ENCODE data around the gene TRIM52.

Gene TRIM52

DNA sequence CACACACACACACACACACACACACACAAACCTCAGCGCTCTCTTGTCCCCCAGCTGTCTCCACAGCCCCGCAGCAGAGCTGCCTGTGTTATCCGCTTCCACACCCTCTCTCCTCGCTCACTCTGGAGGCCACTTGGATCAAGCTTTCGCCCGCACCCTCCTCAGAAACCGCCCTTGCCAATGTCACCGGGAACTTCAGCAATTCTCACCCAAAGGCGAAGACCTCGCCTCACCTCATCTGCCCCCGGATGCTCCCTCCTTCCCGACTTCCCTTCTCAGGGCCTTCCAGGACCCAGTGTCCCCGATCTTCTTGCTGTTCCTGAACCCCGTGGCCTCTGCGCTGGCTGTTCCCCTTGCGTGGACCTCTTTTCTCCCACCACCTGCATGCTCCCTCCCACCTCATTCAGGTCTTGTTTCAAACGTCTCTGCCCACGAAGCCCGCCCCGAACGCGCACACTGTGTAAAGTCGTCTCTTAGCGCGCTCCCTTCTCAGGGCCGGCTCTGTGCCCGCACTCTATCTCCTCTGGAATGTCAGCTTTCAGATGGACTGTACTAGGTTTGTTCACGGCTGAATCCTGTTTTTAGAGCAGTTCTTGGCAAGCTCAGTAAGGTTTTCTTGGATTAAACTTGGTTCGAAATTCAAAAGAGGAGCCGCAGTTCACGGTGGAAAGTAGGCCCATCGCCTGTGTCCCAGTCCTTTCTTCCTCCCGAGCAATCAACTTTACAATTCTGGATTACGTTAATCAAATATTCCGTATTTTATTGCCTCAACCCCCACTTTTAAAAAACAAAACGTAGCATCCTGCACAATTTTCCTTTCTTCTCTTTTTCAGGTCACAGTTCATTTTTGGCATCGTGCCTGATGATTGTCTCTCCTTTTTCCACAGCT lies 54.9 kb downstream of the TRIM52 start:
- intact Hi-C loops (cut with DNase I) = loop anchor here (2.0 kb wide), 1 partner anchor 15 kb away; no protein-coding TSS in a partner anchor
- peak in 18 of 42 donors; percentile 19 to 72 (median 40) for DNase-seq

All from head of caudate nucleus (tissue), 42 donors.